Measurements from ENCODE around the gene KCTD10.

DNA sequence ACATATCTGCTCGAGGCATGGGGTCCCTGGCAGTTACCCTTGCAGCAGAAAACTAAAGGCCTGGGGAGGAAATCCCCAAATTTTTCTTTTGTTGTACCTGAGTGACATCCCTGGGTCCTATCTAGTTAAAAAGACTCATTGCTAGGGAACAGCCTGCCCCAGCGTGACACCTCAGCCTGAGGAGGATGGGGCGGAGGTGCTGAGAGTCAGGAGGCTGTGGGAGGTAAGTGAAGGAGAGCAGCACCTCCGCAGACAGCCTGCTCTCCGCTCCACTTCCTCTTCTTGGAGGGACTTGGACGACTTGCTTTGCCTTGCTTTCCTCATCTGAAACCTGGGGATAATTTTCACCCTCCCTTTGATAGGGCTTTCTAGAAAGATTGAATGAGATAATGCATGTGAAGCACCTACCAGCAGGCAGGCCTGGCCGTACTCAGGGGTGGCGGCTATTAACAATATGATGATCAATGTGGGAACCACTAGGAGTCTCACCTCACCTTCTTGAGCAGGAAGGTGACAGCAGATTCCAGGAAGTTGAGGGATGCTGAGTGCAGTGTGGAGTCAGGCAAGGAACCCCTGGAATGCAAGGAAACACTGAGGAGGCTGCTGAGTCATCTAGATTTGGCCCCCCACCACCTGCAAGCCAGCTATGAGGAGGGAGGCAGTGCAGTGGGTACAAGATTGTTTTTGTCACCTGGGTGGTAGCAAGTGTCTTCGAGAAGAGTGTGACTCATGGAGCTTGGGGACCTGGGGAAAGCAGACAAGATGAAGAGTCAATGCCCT is 23.5 kb upstream of the KCTD10 start:
- TF ChIP-seq CTCF (conservative IDR thresholded peaks at IDR 0.05; ENCODE audit: low read length) (no peak), EZH2phosphoT487 (IDR thresholded peaks at IDR 0.05; ENCODE audit: borderline replicate concordance) (no peak)
